Sigmoid colon (tissue), 7 donors: ENCODE measurements around the gene SMIM17. TPM values are rescaled to one million over a fixed set of nuclear protein-coding genes. Genes with fewer than 3 reads are reported as not detected.

Source experiments
- DNase-seq: peaks from one replicate; pipeline ENCODE4 v3.0.0-alpha.2; 2019
- H3K27ac ChIP-seq, 4 donors: fragments of 200-600 bp; sonication (generic); one replicate each; pipeline ENCODE4 v1.5.1; 2016 to 2019; ENCODE audit warnings: mild to moderate bottlenecking in 1 of 4
- H3K27me3 ChIP-seq, 3 donors: fragments of 200-600 bp; sonication (generic); one replicate each; pipeline ENCODE4 v1.5.1; 2019; ENCODE audit warnings: mild to moderate bottlenecking in 1 of 3
- H3K36me3 ChIP-seq, 4 donors: fragments of 200-600 bp; sonication (generic); one replicate each; pipeline ENCODE4 v1.5.1; 2016 to 2019
- H3K4me1 ChIP-seq, 4 donors: fragments of 200-600 bp; sonication (generic); one replicate each; pipeline ENCODE4 v1.5.1; 2017 to 2019
- H3K4me3 ChIP-seq, 4 donors: fragments of 200-600 bp; sonication (generic); one replicate each; pipeline ENCODE4 v1.5.1; 2017 to 2019; ENCODE audit warnings: mild to moderate bottlenecking in 2 of 4, moderate library complexity in 1 of 4
- H3K9me3 ChIP-seq, 4 donors: fragments of 200-600 bp in 3 of 4; sonication (generic) in 3 of 4; one replicate each; pipeline versions ENCODE4 v1.5.1 to v1.6.1; 2013 to 2019
- EP300 ChIP-seq, 4 donors: sonication (generic); formaldehyde crosslinking; IDR thresholded peaks; one replicate each; pipeline ENCODE4 v1.6.1; 2017; ENCODE audit warnings: antibody characterized with exemption in 4 of 4
- POLR2A ChIP-seq, 2 donors: fragments of 450-650 bp; IDR thresholded peaks; one replicate each; pipeline ENCODE4 v1.6.1; 2016; ENCODE audit warnings: antibody characterized with exemption in 2 of 2, mild to moderate bottlenecking in 2 of 2, moderate library complexity in 2 of 2
- POLR2AphosphoS5 ChIP-seq, 4 donors: sonication (generic); formaldehyde crosslinking; IDR thresholded peaks; one replicate each; pipeline ENCODE4 v1.6.1; 2017; ENCODE audit warnings: antibody characterized with exemption in 4 of 4
- WGBS, 2 donors: extraction: QIAGEN DNeasy Blood & Tissue Kit; methylation state at CpG; one replicate each; pipeline ENCODE4 v1.1.7; 2013; 5-methylcytosine and 5-hydroxymethylcytosine counted together
- intact Hi-C: fragments of 100-400 bp; cut with DNase I; formaldehyde crosslinking; loops from one replicate; pipeline ENCODE4 v1.15.1; 2023
- polyA plus RNA-seq, 3 donors: library from polyadenylated mRNA; stranded (reverse); fragments of 200-250 nt; gene quantifications; one replicate each; pipeline ENCODE4 v1.2.3, GENCODE V29; 2013
- total RNA-seq, 4 donors: library from RNA; depleted of rRNA; stranded (reverse); fragments of >200 nt; gene quantifications; one replicate each; pipeline ENCODE4 v1.1.0, GENCODE V29; 2016
- TF ChIP-seq, protein P1 (sequence below), 4 experiments: fragments of 450-650 bp in 3 of 4; fragments of 200-600 bp in 1 of 4; IDR thresholded peaks; one replicate each; pipeline ENCODE4 v1.5.1; 2016 to 2019; ENCODE audit warnings: antibody characterized with exemption in 4 of 4, mild to moderate bottlenecking in 3 of 4, moderate library complexity in 2 of 4
- donor health status: healthy with polysubstance abuse.
- donor health status: Bipolar disorder and iron deficiency.
- donor health status: healthy.

Gene SMIM17
- total and polyA plus RNA-seq, 7 donors, result 0.09 to 4.7 (median 0.83) TPM; not detected in 3

DNA sequence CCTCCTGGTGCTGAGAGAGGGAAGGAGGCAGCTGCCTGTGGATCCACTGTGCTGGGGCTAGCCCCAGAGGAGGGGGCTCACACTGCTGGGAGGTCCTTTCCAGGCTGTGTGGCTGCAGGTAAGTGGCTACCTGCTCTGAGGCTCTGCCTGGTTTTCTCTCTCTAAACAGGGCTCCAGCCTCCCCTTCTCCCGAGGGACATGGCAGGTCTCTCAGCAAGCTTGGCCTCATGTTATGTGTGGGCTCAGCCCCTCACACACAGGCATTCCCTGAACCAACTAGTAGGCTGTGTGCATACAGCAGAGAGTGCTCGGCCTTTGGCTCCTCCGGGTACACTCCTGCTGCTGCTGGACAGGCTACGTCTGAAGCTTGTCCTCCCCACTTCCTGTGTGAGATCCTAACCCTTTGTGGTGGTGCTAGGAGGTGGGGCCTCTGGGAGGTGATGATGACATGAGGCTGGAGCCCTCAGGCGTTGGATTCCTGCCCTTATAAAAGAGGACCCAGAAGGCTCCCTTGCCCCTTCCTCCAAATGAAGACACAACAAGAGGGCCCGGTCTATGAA is 24.4 kb downstream of the SMIM17 start:
- H3K4me3 ChIP-seq, result no peak overlapping the region
- H3K4me1 ChIP-seq, result peaks cover 0 to 20% (median 14%) of the 10 kb centered on the region in 4 donors
- no peaks in the 10 kb centered on the region for H3K27me3 ChIP-seq
- TF ChIP-seq, protein P1, sequence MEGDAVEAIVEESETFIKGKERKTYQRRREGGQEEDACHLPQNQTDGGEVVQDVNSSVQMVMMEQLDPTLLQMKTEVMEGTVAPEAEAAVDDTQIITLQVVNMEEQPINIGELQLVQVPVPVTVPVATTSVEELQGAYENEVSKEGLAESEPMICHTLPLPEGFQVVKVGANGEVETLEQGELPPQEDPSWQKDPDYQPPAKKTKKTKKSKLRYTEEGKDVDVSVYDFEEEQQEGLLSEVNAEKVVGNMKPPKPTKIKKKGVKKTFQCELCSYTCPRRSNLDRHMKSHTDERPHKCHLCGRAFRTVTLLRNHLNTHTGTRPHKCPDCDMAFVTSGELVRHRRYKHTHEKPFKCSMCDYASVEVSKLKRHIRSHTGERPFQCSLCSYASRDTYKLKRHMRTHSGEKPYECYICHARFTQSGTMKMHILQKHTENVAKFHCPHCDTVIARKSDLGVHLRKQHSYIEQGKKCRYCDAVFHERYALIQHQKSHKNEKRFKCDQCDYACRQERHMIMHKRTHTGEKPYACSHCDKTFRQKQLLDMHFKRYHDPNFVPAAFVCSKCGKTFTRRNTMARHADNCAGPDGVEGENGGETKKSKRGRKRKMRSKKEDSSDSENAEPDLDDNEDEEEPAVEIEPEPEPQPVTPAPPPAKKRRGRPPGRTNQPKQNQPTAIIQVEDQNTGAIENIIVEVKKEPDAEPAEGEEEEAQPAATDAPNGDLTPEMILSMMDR (IDR thresholded peaks at IDR 0.05), result no peak
- TF ChIP-seq POLR2A (IDR thresholded peaks at IDR 0.05) (no peak), POLR2AphosphoS5 (IDR thresholded peaks at IDR 0.05) (no peak), EP300 (IDR thresholded peaks at IDR 0.05) (no peak)
- H3K36me3 ChIP-seq, result peaks cover 8 to 24% (median 13%) of the 10 kb centered on the region in 4 donors
- H3K27ac ChIP-seq, result no peak overlapping the region
- H3K9me3 ChIP-seq, result peaks cover 0 to 9% (median 0%) of the 10 kb centered on the region in 4 donors
- no peak for DNase-seq
- WGBS, 2 donors, result 75 to 76% methylated on average over 6 of the region's 6 CpGs
- intact Hi-C loops, result no loop called here

DNA sequence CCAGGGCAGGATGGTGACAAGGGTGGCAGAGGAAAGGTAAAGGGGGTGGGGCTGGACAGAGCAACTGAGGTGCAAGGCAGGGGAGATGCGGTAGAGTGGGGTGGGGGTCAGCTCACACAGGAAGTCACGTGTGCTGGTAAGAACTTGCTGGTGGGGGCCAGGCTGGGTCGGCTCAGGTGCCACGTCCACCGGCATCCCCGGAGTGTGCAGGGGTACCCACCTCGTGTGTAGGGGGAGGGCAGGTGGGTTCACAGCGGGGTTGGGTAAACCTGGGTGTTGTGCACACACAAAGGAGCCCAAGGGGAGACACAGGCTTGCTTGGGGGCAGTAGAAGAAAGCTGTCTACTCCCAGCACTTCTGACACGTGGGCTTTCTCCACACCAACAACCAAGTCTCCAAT is 25.7 kb downstream of the SMIM17 start:
- Histone ChIP-seq H3K4me1 (peaks cover 0 to 22% (median 14%) of the 10 kb centered on the region in 4 donors), H3K27me3 (no peaks in the 10 kb centered on the region), H3K36me3 (peaks cover 5 to 15% (median 9%) of the 10 kb centered on the region in 4 donors), H3K4me3 (no peak overlapping the region), H3K9me3 (peaks cover 0 to 9% (median 0%) of the 10 kb centered on the region in 4 donors), H3K27ac (no peak overlapping the region)
- TF ChIP-seq EP300 (IDR thresholded peaks at IDR 0.05) (no peak), POLR2AphosphoS5 (IDR thresholded peaks at IDR 0.05) (no peak), POLR2A (IDR thresholded peaks at IDR 0.05) (no peak)
- TF ChIP-seq, protein P1 (IDR thresholded peaks at IDR 0.05), result no peak
- intact Hi-C loops, result no loop called here
- WGBS, 2 donors, result 82 to 84% methylated on average over 9 of the region's 9 CpGs
- DNase-seq, result no peak

DNA sequence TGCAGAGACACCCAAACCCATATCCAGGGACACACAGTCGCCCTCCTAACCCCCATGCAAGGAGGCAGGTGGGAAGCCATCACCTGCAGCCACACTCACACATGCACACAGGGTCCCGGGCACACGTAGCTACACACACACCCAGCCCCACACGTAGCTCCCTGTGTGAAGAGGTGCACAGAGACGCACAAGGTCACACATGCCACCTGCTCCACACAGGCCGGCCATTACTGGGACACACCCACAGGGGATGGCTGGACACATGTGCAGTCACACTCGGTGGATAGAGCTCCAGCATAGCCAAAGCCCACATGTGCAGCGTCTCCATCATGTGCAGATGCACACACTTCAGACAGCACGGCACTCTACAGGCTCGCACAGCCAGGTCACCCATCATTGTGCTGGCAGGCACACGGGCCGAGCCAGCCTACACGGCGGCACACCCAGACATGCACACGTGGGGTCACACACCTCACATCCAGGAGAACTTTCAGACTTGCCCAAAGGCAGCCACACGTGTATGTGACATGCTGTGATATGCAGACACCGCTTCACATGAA is 27.5 kb downstream of the SMIM17 start:
- no peaks in the 10 kb centered on the region for H3K27me3 ChIP-seq
- intact Hi-C loops, result loop anchor here (5.0 kb wide), 1 partner anchor 73 kb away; the partner anchor contains the start of gene ZNF71
- H3K36me3 ChIP-seq, result no peaks in the 10 kb centered on the region
- TF ChIP-seq, protein P1 (IDR thresholded peaks at IDR 0.05), result no peak
- TF ChIP-seq EP300 (IDR thresholded peaks at IDR 0.05), result no peak
- H3K4me3 ChIP-seq, result peak overlapping the region; percentile 68 to 85 (median 80)
- H3K27ac ChIP-seq, result no peak overlapping the region
- no peak for DNase-seq
- peaks cover 0 to 3% (median 0%) of the 10 kb centered on the region in 4 donors for H3K9me3 ChIP-seq
- peaks cover 0 to 22% (median 14%) of the 10 kb centered on the region in 4 donors for H3K4me1 ChIP-seq
- 80 to 86% methylated on average over 17 of the region's 17 CpGs for WGBS, 2 donors

DNA sequence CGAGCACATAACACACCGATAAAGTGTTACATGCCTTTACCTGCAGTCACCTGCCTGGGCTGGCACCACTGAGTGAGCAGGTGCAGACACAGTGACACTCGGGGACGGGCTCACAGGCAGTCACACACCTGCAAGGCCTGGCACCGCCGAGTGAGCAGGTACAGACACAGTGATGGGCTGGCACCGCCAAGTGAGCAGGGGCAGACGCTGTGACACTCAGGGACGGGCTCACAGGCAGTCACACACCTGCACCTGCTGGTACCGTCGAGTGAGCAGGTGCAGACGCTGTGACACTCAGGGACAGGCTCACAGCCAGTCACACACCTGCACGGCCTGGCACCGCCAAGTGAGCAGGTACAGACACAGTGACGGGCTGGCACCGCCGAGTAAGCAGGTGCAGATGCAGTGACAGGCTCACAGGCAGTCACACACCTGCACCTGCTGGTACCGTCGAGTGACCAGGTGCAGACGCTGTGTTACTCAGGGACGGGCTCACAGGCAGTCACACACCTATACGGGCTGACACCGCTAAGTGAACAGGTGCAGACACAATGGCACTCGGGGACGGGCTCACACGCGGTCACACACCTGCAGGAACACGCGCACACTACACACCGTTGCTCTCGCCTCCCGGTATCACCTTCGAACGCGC is 28.1 kb downstream of the SMIM17 start:
- Histone ChIP-seq H3K4me1 (peaks cover 0 to 22% (median 14%) of the 10 kb centered on the region in 4 donors), H3K36me3 (no peaks in the 10 kb centered on the region), H3K4me3 (peak overlapping the region; percentile 68 to 85 (median 80)), H3K27me3 (no peaks in the 10 kb centered on the region), H3K27ac (peak overlapping the region; percentile 45 to 73 (median 69)), H3K9me3 (no peaks in the 10 kb centered on the region)
- TF ChIP-seq POLR2A (IDR thresholded peaks at IDR 0.05) (no peak), POLR2AphosphoS5 (IDR thresholded peaks at IDR 0.05) (no peak), EP300 (IDR thresholded peaks at IDR 0.05) (no peak)
- TF ChIP-seq, protein P1 (IDR thresholded peaks at IDR 0.05), result no peak
- 33 to 55% methylated on average over 35 of the region's 35 CpGs for WGBS, 2 donors
- intact Hi-C loops, result loop anchor here (5.0 kb wide), 1 partner anchor 74 kb away; the partner anchor contains the start of gene ZNF71
- peak; percentile 65 for DNase-seq
